Cardiac fibroblast (primary cell): ENCODE data around the gene PPP2CA.
A peak's percentile ranks its signal among the peaks of the same experiment; 100 is the strongest.
"Not testable (repeated sequence)": the region's sequence is repeated elsewhere in the genome, so short reads cannot be mapped to it uniquely, and the experiment has no call there.

Experiments
- DNase-seq, 2 donors: peaks; one replicate each; pipeline versions ENCODE4 v3.0.0 to v3.0.0-alpha.2; 2010; ENCODE audit warnings: low read depth in 2 of 2
- H3K4me3 ChIP-seq, 2 donors: replicated peaks in 1 of 2; 1 replicate in 1 of 2; 2 replicates in 1 of 2; pipeline ENCODE4 v1.5.1; 2011; ENCODE audit warnings: low read depth in 2 of 2, low read length in 2 of 2, mild to moderate bottlenecking in 2 of 2, moderate library complexity in 1 of 2
- TF ChIP-seq, protein P1 (sequence below): IDR thresholded peaks from one replicate; pipeline ENCODE4 v1.5.1; 2011; ENCODE audit warnings: low read depth, mild to moderate bottlenecking, low read length, inconsistent platforms

Gene PPP2CA

DNA sequence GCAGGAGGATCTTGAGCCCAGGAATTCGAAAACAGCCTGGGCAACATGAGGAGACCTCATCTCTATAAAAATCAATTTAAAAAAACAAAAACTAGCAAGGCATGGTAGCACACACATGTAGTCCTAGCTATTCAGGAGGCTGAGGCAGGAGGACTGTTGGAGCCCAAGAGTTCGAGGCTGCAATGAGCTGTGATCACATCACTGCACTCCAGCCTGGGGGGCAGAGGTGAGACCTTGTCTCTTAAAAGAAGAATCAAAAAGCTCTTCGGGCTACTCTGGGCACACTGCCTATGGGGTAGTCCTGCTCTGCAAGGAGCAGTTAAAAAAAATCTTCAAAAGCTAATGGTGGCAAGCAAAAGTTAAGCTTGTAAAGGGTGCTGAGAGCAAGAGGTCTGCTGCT, 72.6 kb downstream of the PPP2CA start:
- TF ChIP-seq, protein P1, sequence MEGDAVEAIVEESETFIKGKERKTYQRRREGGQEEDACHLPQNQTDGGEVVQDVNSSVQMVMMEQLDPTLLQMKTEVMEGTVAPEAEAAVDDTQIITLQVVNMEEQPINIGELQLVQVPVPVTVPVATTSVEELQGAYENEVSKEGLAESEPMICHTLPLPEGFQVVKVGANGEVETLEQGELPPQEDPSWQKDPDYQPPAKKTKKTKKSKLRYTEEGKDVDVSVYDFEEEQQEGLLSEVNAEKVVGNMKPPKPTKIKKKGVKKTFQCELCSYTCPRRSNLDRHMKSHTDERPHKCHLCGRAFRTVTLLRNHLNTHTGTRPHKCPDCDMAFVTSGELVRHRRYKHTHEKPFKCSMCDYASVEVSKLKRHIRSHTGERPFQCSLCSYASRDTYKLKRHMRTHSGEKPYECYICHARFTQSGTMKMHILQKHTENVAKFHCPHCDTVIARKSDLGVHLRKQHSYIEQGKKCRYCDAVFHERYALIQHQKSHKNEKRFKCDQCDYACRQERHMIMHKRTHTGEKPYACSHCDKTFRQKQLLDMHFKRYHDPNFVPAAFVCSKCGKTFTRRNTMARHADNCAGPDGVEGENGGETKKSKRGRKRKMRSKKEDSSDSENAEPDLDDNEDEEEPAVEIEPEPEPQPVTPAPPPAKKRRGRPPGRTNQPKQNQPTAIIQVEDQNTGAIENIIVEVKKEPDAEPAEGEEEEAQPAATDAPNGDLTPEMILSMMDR = no peak
- no peak for DNase-seq
- H3K4me3 ChIP-seq = no peak overlapping the region

DNA sequence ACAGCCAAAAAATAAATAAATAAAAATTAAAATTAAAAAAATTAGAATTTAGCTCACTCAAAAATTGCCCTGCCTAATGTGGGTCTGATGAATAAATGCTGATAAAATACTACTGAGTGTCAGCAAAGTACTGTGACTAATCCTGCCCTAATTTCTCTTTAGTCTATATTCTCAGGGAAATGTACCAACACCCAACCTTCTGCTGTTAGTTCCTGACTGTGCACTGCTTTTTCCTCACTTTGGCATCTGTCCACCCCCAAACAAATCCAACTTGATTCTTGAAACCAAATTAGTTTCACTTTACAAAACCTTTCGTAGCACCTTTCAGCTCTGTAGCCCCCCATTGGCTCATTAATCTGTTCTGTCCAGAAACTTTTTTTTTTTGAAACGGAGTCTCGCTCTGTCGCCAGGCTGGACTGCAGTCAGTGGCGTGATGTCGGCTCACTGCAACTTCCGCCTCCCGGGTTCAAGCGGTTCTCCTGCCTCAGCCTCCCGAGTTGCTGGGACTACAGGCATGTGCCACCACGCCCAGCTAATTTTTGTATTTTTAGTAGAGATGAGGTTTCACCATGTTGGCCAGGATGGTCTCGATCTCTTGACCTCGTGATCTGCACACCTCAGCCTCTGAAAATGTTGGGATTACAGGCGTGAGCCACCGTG, 73.6 kb downstream of the PPP2CA start:
- not testable (repeated sequence) for H3K4me3 ChIP-seq
- DNase-seq = peak; percentile 29 to 31

DNA sequence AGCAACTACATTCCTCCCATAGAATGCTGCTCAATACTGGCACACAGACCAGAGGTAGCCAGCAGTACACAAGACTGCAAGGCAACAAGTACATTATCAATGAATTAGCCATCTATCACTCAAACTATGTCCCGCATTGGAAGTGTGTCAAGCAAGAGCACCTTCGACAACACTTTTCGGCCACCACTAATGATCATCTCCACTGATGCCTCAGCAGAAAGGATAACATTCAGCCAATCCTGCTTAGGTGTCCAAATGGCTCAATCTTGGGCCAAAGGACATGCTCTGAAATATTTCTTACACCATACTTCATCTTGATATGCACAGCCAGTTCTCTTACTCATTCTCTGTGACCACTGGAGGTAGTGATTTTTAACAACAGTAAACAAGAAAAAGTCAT, 74.2 kb downstream of the PPP2CA start:
- TF ChIP-seq, protein P1 = no peak

DNA sequence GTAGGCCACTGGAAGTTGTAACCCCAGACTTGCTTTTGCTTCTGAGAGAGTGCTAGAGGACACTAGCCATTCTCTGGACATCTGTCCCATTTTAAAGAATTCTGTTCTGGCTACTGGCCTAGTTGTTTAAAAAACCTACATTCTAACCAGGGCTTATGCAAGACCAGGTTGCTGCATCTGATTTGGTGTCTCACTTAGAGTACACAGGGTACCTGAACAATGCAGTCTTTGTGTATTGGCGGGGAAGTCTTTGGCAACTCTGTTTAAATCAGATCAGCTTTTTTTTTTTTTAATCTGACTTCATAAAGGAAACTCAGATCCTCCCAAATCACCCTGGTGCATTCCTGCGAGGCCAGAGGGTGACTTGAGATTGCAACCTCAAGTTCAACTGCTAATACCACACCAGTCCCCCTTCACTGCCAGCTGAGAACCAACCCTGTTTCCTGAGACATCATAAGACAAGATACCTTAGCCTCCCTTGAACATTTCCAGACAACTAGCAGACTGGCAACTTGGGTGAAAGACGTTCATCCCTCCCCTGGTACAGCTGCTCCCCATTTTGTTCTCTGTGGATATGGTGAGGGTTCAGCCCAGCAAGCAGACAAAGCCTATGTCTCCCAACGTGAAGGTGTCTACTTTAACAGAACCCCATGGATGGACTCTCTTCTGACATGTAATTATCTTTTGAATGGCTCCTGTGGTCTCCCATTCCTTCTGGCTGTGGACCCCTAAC, 76.1 kb downstream of the PPP2CA start:
- H3K4me3 ChIP-seq = no peak overlapping the region
- TF ChIP-seq, protein P1 = no peak
- DNase-seq = peak; percentile 27 to 49

More for the DNA sequence above, 74.2 kb downstream of the PPP2CA start:
- peak in 1 of 2 donors; percentile 55 for DNase-seq
- no peak overlapping the region for H3K4me3 ChIP-seq

DNA sequence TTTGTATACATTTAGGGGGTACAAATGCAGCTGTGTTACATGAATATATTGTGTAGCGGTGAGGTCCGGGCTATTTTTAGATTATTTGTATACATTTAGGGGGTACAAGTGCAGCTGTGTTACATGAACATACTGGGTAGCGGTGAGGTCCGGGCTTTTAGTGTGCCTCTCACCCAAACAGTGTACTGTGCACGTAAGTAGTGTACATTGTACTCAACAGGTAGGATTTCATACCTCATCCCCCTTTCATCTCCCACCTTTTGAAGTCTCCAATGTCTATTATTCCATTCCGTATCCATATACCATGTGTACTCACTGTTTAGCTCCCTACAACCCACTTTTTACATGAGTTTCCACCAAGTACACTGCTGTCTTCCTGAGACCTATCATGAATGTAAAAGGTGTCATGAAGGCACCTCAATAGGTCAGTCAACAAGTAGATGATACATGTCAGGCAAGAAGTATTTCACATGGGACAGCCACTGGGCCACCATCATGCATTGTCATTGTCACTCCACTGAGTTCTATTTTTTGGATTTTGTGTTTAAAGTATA, 76.8 kb downstream of the PPP2CA start:
- TF ChIP-seq, protein P1 = no peak
- no peak for DNase-seq

DNA sequence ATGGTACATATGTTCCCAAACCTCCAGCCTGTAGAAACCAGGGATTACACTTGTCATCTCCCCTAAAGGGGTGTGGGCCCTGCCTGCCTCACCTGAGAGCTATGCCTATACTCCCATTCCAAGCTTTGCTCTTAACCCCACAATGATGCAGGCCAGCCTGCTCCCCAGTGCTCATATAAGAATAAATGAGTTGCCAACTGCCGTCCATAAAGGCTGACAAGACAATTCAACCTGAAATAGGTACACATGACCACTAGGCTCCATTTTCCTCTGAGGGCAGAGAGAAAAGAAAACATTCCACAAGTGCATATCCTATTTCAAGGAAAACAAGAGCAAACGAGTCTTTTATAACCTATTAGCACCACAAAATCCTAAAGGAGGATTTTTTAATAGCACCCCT, 77.6 kb downstream of the PPP2CA start:
- DNase-seq = no peak
- TF ChIP-seq, protein P1 = no peak
- no peak overlapping the region for H3K4me3 ChIP-seq

More for the DNA sequence above, 76.8 kb downstream of the PPP2CA start:
- no peak overlapping the region for H3K4me3 ChIP-seq
